GM21737 (cell line): ENCODE results near the gene ARL6IP5.

Experiments
- ATAC-seq: cut with Tn5 transposase; IDR thresholded peaks from one replicate; pipeline ENCODE4 v1.9.1; 2021; ENCODE audit warnings: mild to moderate bottlenecking, moderate library complexity; ENCODE audit not compliant: unreplicated experiment

ARL6IP5 gene

GRCh38 chr3:69084326-69085167, at the start of gene ARL6IP5:
ARL6IP5 (plus strand) TSS chr3:69084937; CDS start chr3:69085048, 111 bp downstream.
- peak; percentile 55 for ATAC-seq

- no peak for ATAC-seq
Measured at GRCh38 chr3:69044608-69045007, 40.1 kb upstream of the ARL6IP5 start.

- ATAC-seq, result no peak
Measured at GRCh38 chr3:69048990-69049389, 35.7 kb upstream of the ARL6IP5 start.

GRCh38 chr3:69051756-69052471, 32.8 kb upstream of the ARL6IP5 start, which contains the start of gene TMF1:
TMF1 (minus strand) TSS chr3:69052333; CDS start chr3:69052086, 247 bp downstream.
- ATAC-seq, result peak; percentile 92

GRCh38 chr3:69052472-69052898, 32.3 kb upstream of the ARL6IP5 start:
- peak; percentile 2 for ATAC-seq

- ATAC-seq, result peak; percentile 90
Measured at GRCh38 chr3:69058180-69058946, 26.4 kb upstream of the ARL6IP5 start.

GRCh38 chr3:69058947-69059224, 25.9 kb upstream of the ARL6IP5 start:
- ATAC-seq, result no peak

GRCh38 chr3:69059688-69060087, 25.0 kb upstream of the ARL6IP5 start:
- ATAC-seq, result no peak

- no peak for ATAC-seq
Measured at GRCh38 chr3:69063636-69064035, 21.1 kb upstream of the ARL6IP5 start.

- ATAC-seq, result no peak
Measured at GRCh38 chr3:69065318-69065964, 19.3 kb upstream of the ARL6IP5 start.

GRCh38 chr3:69066121-69066520, 18.6 kb upstream of the ARL6IP5 start:
- ATAC-seq, result no peak

GRCh38 chr3:69072928-69073327, 11.8 kb upstream of the ARL6IP5 start:
- no peak for ATAC-seq

- no peak for ATAC-seq
Measured at GRCh38 chr3:69079269-69080159, 5.2 kb upstream of the ARL6IP5 start.

- peak; percentile 52 for ATAC-seq
Measured at GRCh38 chr3:69080233-69080920, 4.4 kb upstream of the ARL6IP5 start, which contains the start of gene UBA3. UBA3 (minus strand) TSS chr3:69080365; CDS start chr3:69080353, 12 bp downstream.

- ATAC-seq, result no peak
Measured at GRCh38 chr3:69081583-69082262, 3.0 kb upstream of the ARL6IP5 start.

GRCh38 chr3:69082361-69082760, 2.4 kb upstream of the ARL6IP5 start:
- ATAC-seq, result no peak

- peak; percentile 52 for ATAC-seq
Measured at GRCh38 chr3:69082805-69083204, 1.9 kb upstream of the ARL6IP5 start.

- ATAC-seq, result no peak
Measured at GRCh38 chr3:69085168-69085832, 563 bp downstream of the ARL6IP5 start.
